Fibroblast of lung (primary cell): ENCODE measurements around the gene ARFGEF2. TPM values are rescaled to one million over a fixed set of nuclear protein-coding genes. Genes with fewer than 3 reads are reported as not detected.
"Not testable (repeated sequence)": the region's sequence is repeated elsewhere in the genome, so short reads cannot be mapped to it uniquely, and the experiment has no call there.

Experiments used
- DNase-seq, 2 donors: peaks; one replicate each; pipeline versions ENCODE4 v3.0.0 to v3.0.0-alpha.2; 2010; ENCODE audit warnings: low read depth in 2 of 2
- H2AFZ ChIP-seq: 2 replicates; pipeline ENCODE4 v1.5.1; 2012; ENCODE audit warnings: low read length, control low read depth, inconsistent platforms
- H3K27ac ChIP-seq: 2 replicates; pipeline ENCODE4 v1.5.1; 2011; ENCODE audit warnings: low read length, control low read depth; ENCODE audit not compliant: insufficient read depth
- H3K27me3 ChIP-seq: 2 replicates; pipeline ENCODE4 v1.5.1; 2011; ENCODE audit warnings: mild to moderate bottlenecking, low read length; ENCODE audit not compliant: control insufficient read depth, insufficient read depth
- H3K36me3 ChIP-seq: 2 replicates; pipeline ENCODE4 v1.5.1; 2011; ENCODE audit warnings: low read length; ENCODE audit not compliant: control insufficient read depth, insufficient read depth
- H3K4me1 ChIP-seq: 2 replicates; pipeline ENCODE4 v1.5.1; 2011; ENCODE audit warnings: low read length; ENCODE audit not compliant: control insufficient read depth, insufficient read depth; ENCODE audit errors: extremely low read depth
- H3K4me2 ChIP-seq: 2 replicates; pipeline ENCODE4 v1.5.1; 2011; ENCODE audit warnings: low read length, control low read depth; ENCODE audit not compliant: insufficient read depth; ENCODE audit errors: extremely low read depth
- H3K4me3 ChIP-seq, 4 experiments: fragments of 200-600 bp in 1 of 4; sonication (generic) in 1 of 4; replicated peaks in 1 of 4; 2 replicates each; pipeline ENCODE4 v1.5.1; 2011 to 2016; ENCODE audit warnings: low read length in 4 of 4, low read depth in 3 of 4, mild to moderate bottlenecking in 3 of 4, control low read depth in 2 of 4, inconsistent platforms in 1 of 4, mixed read lengths in 1 of 4; ENCODE audit not compliant: insufficient read depth in 1 of 4; ENCODE audit errors: control extremely low read depth in 1 of 4
- H3K79me2 ChIP-seq: 2 replicates; pipeline ENCODE4 v1.5.1; 2012; ENCODE audit warnings: mild to moderate bottlenecking, low read length, inconsistent platforms; ENCODE audit not compliant: control insufficient read depth, insufficient read depth
- H3K9ac ChIP-seq: 2 replicates; pipeline ENCODE4 v1.5.1; 2011; ENCODE audit warnings: mild to moderate bottlenecking, low read length, control low read depth; ENCODE audit not compliant: insufficient read depth
- H3K9me3 ChIP-seq: 2 replicates; pipeline ENCODE4 v1.5.1; 2012; ENCODE audit warnings: low read depth, low read length; ENCODE audit not compliant: control insufficient read depth, insufficient read depth
- H4K20me1 ChIP-seq: 2 replicates; pipeline ENCODE4 v1.5.1; 2011; ENCODE audit warnings: low read length; ENCODE audit not compliant: control insufficient read depth, insufficient read depth; ENCODE audit errors: extremely low read depth
- CTCF ChIP-seq, 2 donors: IDR thresholded peaks in 1 of 2; conservative IDR thresholded peaks in 1 of 2; 1 replicate in 1 of 2; 2 replicates in 1 of 2; pipeline ENCODE4 v1.5.1; 2011 to 2012; ENCODE audit warnings: low read length in 2 of 2, control low read depth in 1 of 2, inconsistent platforms in 1 of 2, low read depth in 1 of 2, mild to moderate bottlenecking in 1 of 2
- EZH2 ChIP-seq: IDR thresholded peaks from 2 replicates; pipeline ENCODE4 v1.5.1; 2012; ENCODE audit warnings: low read length, control low read depth, mild to moderate bottlenecking; ENCODE audit errors: missing control alignments
- polyA plus RNA-seq, 2 donors: library from polyadenylated mRNA; depleted of rRNA in 1 of 2; stranded (reverse) in 1 of 2; unstranded in 1 of 2; fragments of >200 nt; gene quantifications; 2 replicates each; pipeline ENCODE4 v1.2.1, GENCODE V29; 2011 to 2012; ENCODE audit warnings: missing spikeins in 1 of 2
- total RNA-seq: library from RNA; depleted of rRNA; stranded (reverse); fragments of >200 nt; gene quantifications from 2 replicates; pipeline ENCODE4 v1.2.1, GENCODE V29; 2014

ARFGEF2 gene
- total and polyA plus RNA-seq, 2 donors (not counting 1 experiment from before 2014, with no cell fraction given), result 17.3 to 42.8 TPM

- not testable (repeated sequence) for H3K4me2 ChIP-seq, H3K9ac ChIP-seq, H3K9me3 ChIP-seq, H4K20me1 ChIP-seq, H3K36me3 ChIP-seq, H2AFZ ChIP-seq, H3K27ac ChIP-seq, H3K4me3 ChIP-seq, DNase-seq, H3K27me3 ChIP-seq, H3K4me1 ChIP-seq
- H3K79me2 ChIP-seq, result peaks cover 52% of the 10 kb centered on the region
Measured at GRCh38 chr20:48934966-48935365, 13.5 kb downstream of the ARFGEF2 start.

GRCh38 chr20:48936178-48936577 is 14.7 kb downstream of the ARFGEF2 start:
- not testable (repeated sequence) for H3K4me1 ChIP-seq, H3K36me3 ChIP-seq, DNase-seq, H2AFZ ChIP-seq, H3K4me3 ChIP-seq, H3K4me2 ChIP-seq, H3K9ac ChIP-seq, H3K27me3 ChIP-seq, H3K9me3 ChIP-seq, H3K27ac ChIP-seq, H4K20me1 ChIP-seq
- H3K79me2 ChIP-seq, result peaks cover 45% of the 10 kb centered on the region

GRCh38 chr20:48937674-48938073 is 16.2 kb downstream of the ARFGEF2 start:
- Histone ChIP-seq H3K27ac (no peak overlapping the region), H3K4me3 (no peak overlapping the region), H2AFZ (no peak overlapping the region), H3K4me1 (no peaks in the 10 kb centered on the region), H4K20me1 (no peaks in the 10 kb centered on the region), H3K9me3 (no peaks in the 10 kb centered on the region), H3K27me3 (no peaks in the 10 kb centered on the region), H3K9ac (no peak overlapping the region), H3K4me2 (no peak overlapping the region), H3K36me3 (peaks cover 1% of the 10 kb centered on the region), H3K79me2 (peaks cover 32% of the 10 kb centered on the region)
- TF ChIP-seq EZH2, result no peak
- TF ChIP-seq CTCF (conservative IDR thresholded peaks at IDR 0.05 in 1 of 2, IDR thresholded peaks at IDR 0.05 in 1 of 2; ENCODE audit: low read depth in 1 of 2, low read length in 2 of 2), result no peak
- no peak for DNase-seq

GRCh38 chr20:48938670-48939069 is 17.2 kb downstream of the ARFGEF2 start:
- Histone ChIP-seq H3K9ac (no peak overlapping the region), H3K79me2 (peaks cover 22% of the 10 kb centered on the region), H3K27me3 (no peaks in the 10 kb centered on the region), H3K4me2 (no peak overlapping the region), H3K4me3 (no peak overlapping the region), H3K9me3 (no peaks in the 10 kb centered on the region), H3K27ac (no peak overlapping the region), H4K20me1 (no peaks in the 10 kb centered on the region), H3K4me1 (no peaks in the 10 kb centered on the region), H3K36me3 (peaks cover 2% of the 10 kb centered on the region), H2AFZ (no peak overlapping the region)
- TF ChIP-seq EZH2 (no peak), CTCF (conservative IDR thresholded peaks at IDR 0.05 in 1 of 2, IDR thresholded peaks at IDR 0.05 in 1 of 2; ENCODE audit: low read depth in 1 of 2, low read length in 2 of 2) (no peak)
- no peak for DNase-seq
